HepG2 (cell line): ENCODE measurements around the gene DAPL1. TPM values are rescaled to one million over a fixed set of nuclear protein-coding genes. Genes with fewer than 3 reads are reported as not detected.

Source experiments
- BRD4 ChIP-seq: sonication (generic); formaldehyde crosslinking; IDR thresholded peaks from 2 replicates; pipeline ENCODE4 v1.4.0; 2020; ENCODE audit warnings: missing genetic modification reagents
- CC2D1A ChIP-seq: sonication (generic); formaldehyde crosslinking; IDR thresholded peaks from 2 replicates; pipeline ENCODE4 v1.8.1; 2023; ENCODE audit warnings: mild to moderate bottlenecking, missing genetic modification reagents
- ETS1 ChIP-seq: sonication (generic); formaldehyde crosslinking; IDR thresholded peaks from 2 replicates; pipeline ENCODE4 v1.4.0; 2020; ENCODE audit warnings: missing genetic modification reagents
- GPN1 ChIP-seq: sonication (generic); formaldehyde crosslinking; IDR thresholded peaks from 2 replicates; pipeline ENCODE4 v1.5.1; 2020; ENCODE audit warnings: missing genetic modification reagents, borderline replicate concordance
- HOXA9 ChIP-seq: sonication (generic); formaldehyde crosslinking; IDR thresholded peaks from 2 replicates; pipeline ENCODE4 v1.8.1; 2022; ENCODE audit warnings: missing genetic modification reagents, mild to moderate bottlenecking, moderate library complexity, borderline replicate concordance
- ISX ChIP-seq: sonication (generic); formaldehyde crosslinking; conservative IDR thresholded peaks from 2 replicates; pipeline ENCODE4 v1.5.0; 2020; ENCODE audit warnings: missing genetic modification reagents
- JUND ChIP-seq: sonication (generic); formaldehyde crosslinking; IDR thresholded peaks from 2 replicates; pipeline ENCODE4 v1.8.0; 2022; ENCODE audit warnings: mild to moderate bottlenecking, missing genetic modification reagents
- KDM3A ChIP-seq: IDR thresholded peaks from 2 replicates; pipeline ENCODE4 v1.6.1; 2018; ENCODE audit warnings: low read depth, missing compliant biosample characterization
- MAFG ChIP-seq: sonication (generic); formaldehyde crosslinking; IDR thresholded peaks from 2 replicates; pipeline ENCODE4 v1.5.1; 2020; ENCODE audit warnings: mild to moderate bottlenecking, missing genetic modification reagents
- POLR2A ChIP-seq, 2 experiments: IDR thresholded peaks; 2 replicates each; pipeline ENCODE4 v1.6.1; 2011; ENCODE audit warnings: low read depth in 2 of 2, low read length in 2 of 2, mild to moderate bottlenecking in 1 of 2, moderate library complexity in 1 of 2; ENCODE audit not compliant: insufficient read depth in 1 of 2
- PRMT3 ChIP-seq: sonication (generic); formaldehyde crosslinking; IDR thresholded peaks from 2 replicates; pipeline ENCODE4 v1.8.1; 2022; ENCODE audit warnings: low read depth, mild to moderate bottlenecking, moderate library complexity, missing genetic modification reagents, borderline replicate concordance
- SOX6 ChIP-seq, 2 experiments: fragments of 450-650 bp in 1 of 2; sonication (generic) in 1 of 2; formaldehyde crosslinking in 1 of 2; IDR thresholded peaks; 2 replicates each; pipeline versions ENCODE4 v1.4.0 to v1.6.1; 2017 to 2020; ENCODE audit warnings: antibody characterized with exemption in 1 of 2, mild to moderate bottlenecking in 1 of 2, missing genetic modification reagents in 1 of 2
- ZBTB44 ChIP-seq: sonication (generic); formaldehyde crosslinking; IDR thresholded peaks from 2 replicates; pipeline ENCODE4 v1.4.0; 2020; ENCODE audit warnings: missing genetic modification reagents
- ZMYM3 ChIP-seq: sonication (generic); formaldehyde crosslinking; IDR thresholded peaks from 2 replicates; pipeline ENCODE4 v1.5.1; 2020; ENCODE audit warnings: mild to moderate bottlenecking, missing genetic modification reagents
- ZNF256 ChIP-seq: sonication (generic); formaldehyde crosslinking; conservative IDR thresholded peaks from 2 replicates; pipeline ENCODE4 v1.4.0; 2020; ENCODE audit warnings: missing genetic modification reagents
- ZNF468 ChIP-seq: sonication (generic); formaldehyde crosslinking; IDR thresholded peaks from 2 replicates; pipeline ENCODE4 v1.8.0; 2022; ENCODE audit warnings: mild to moderate bottlenecking, moderate library complexity, missing genetic modification reagents
- ZNF558 ChIP-seq: sonication (generic); formaldehyde crosslinking; IDR thresholded peaks from 2 replicates; pipeline ENCODE4 v1.9.0; 2022; ENCODE audit warnings: mild to moderate bottlenecking, missing genetic modification reagents, borderline replicate concordance
- ZNF687 ChIP-seq: sonication (generic); formaldehyde crosslinking; IDR thresholded peaks from 2 replicates; pipeline ENCODE4 v1.5.1; 2020; ENCODE audit warnings: mild to moderate bottlenecking, missing genetic modification reagents, moderate library complexity
- ZNF710 ChIP-seq: sonication (generic); formaldehyde crosslinking; IDR thresholded peaks from 2 replicates; pipeline ENCODE4 v1.5.0; 2020; ENCODE audit warnings: mild to moderate bottlenecking, missing genetic modification reagents, borderline replicate concordance
- ZNF724P ChIP-seq: sonication (generic); formaldehyde crosslinking; IDR thresholded peaks from 2 replicates; pipeline ENCODE4 v1.8.0; 2022; ENCODE audit warnings: missing genetic modification reagents, borderline replicate concordance
- polyA plus RNA-seq, 8 experiments: library from polyadenylated mRNA; depleted of rRNA in 3 of 8; stranded (reverse) in 7 of 8; unstranded in 1 of 8; fragments of >200 nt; fragmentation: Illumina TruSeq in 4 of 8; extraction: Trizol in 4 of 8; gene quantifications; 2 replicates each; pipeline versions ENCODE4 v1.2.1 to v1.2.3, GENCODE V29; 2011 to 2016; ENCODE audit warnings: low read depth in 4 of 8, missing spikeins in 1 of 8, mixed read lengths in 1 of 8; ENCODE audit not compliant: insufficient read depth in 1 of 8
- total RNA-seq, 5 experiments: library from RNA; depleted of rRNA; stranded (reverse); fragments of >200 nt; fragmentation: Illumina TruSeq; extraction: Trizol; gene quantifications; 2 replicates each; pipeline ENCODE4 v1.2.3, GENCODE V29; 2016; ENCODE audit warnings: low read depth in 1 of 5

DAPL1 gene
- total and polyA plus RNA-seq, 2 of the 13 experiments (the other 11 are each of a cell fraction or from before 2014, with no cell fraction given) = not detected

- TF ChIP-seq SOX6 (IDR thresholded peaks at IDR 0.05) (no peak), SOX6 (CRISPR knock-in tag; IDR thresholded peaks at IDR 0.05) (no peak), BRD4 (CRISPR knock-in tag) (no peak), POLR2A (IDR thresholded peaks at IDR 0.05; ENCODE audit: insufficient read depth in 1 of 2, low read depth in 2 of 2, low read length in 2 of 2) (no peak), ZNF468 (CRISPR knock-in tag) (no peak), ZMYM3 (no peak), PRMT3 (CRISPR knock-in tag) (no peak), MAFG (no peak), ISX (CRISPR knock-in tag) (no peak), CC2D1A (CRISPR knock-in tag) (no peak), ZNF558 (no peak; the same call in 1 of the 2 replicates), KDM3A (CRISPR knock-in tag) (no peak), JUND (CRISPR knock-in tag) (no peak), ZNF724P (CRISPR knock-in tag) (no peak), ETS1 (no peak), HOXA9 (CRISPR knock-in tag) (no peak), ZNF256 (CRISPR knock-in tag) (no peak), ZBTB44 (CRISPR knock-in tag) (no peak), GPN1 (CRISPR knock-in tag) (no peak), ZNF687 (no peak), ZNF710 (CRISPR knock-in tag) (no peak)
Measured at GRCh38 chr2:158753641-158754611, 41.2 kb upstream of the DAPL1 start (continued).
